ENCODE results near the gene HSD17B8.

HSD17B8 gene

DNA sequence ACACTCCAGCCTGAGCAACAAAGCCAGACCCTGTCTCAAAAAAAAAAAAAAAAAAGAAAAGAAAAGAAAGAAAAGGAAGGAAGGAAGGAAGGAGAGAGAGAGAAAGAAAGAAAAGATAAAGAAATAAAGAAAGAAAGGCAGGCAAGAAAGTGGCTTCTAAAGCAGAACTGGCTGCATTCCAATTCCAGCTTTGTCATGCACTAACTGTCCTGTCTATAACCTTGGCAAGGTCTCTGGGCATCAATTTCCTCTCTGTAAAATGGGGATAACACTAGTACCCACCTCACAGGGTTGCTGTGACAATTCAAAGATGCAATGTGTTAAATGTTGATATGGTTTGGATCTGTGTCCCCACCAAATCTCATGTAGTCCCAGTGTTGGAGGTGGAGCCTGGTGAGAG lies 31.9 kb downstream of the HSD17B8 start:
- no peak for DNase-seq (ENCODE audit: extremely low read depth in 1 of 2, low read depth in 1 of 2)

DNA sequence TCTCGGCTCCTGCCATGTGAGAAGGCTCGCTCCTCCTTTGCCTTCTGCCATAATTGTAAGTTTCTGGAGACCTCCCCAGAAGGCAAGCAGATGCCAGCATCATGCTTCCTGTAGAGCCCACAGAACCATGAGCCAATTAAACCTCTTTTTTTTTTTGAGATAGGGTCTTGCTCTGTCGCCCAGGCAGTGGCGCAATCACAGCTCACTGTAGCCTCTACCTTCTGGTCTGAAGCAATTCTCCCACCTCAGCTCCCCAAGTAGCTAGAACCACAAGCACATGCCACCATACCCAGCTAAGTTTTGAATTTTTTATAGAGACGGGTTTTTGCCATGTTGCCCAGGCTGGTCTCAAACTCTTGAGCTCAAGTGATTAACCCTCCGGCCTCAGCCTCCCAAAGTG lies 32.4 kb downstream of the HSD17B8 start:
- no peak for DNase-seq (ENCODE audit: extremely low read depth in 1 of 2, low read depth in 1 of 2)

DNA sequence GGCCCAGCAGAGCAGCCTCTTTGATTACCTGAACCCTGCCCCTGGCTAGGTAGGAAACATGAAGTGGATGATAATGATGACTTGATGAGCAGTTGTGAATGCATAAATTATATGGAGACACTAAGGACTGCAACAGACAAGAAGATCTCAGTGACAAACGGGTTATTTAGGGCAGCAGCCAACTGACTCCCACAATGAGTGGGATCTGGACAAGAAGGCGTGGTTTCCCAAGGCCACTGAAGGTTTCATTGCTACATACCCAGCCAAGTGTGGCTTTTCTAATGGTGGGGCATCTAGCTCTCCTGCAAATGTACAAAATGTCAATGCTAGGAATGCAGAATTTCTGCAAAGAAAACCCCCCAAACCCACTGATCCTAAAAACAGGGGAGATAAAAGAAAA lies 33.3 kb downstream of the HSD17B8 start:
- DNase-seq (ENCODE audit: extremely low read depth in 1 of 2, low read depth in 1 of 2), result no peak

DNA sequence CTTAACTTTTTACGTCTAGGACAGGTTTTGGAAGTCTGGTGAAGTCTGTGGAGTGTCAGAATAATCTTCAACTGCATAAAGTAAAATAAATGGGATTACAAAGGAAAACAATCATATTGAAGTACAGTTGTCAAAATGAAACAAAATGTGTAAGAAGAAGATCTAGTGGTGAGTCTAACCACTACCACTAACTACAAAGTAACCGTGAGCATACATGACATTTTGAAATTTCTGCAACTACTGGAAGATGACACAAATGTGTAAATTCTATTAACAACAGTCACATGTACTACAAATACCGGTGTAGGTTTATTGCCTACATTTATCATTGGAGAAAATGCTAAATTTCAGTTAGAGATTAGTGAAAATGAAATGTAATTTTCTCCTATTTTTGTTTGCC lies 37.5 kb downstream of the HSD17B8 start:
- no peak for DNase-seq (ENCODE audit: extremely low read depth in 1 of 2, low read depth in 1 of 2)

DNA sequence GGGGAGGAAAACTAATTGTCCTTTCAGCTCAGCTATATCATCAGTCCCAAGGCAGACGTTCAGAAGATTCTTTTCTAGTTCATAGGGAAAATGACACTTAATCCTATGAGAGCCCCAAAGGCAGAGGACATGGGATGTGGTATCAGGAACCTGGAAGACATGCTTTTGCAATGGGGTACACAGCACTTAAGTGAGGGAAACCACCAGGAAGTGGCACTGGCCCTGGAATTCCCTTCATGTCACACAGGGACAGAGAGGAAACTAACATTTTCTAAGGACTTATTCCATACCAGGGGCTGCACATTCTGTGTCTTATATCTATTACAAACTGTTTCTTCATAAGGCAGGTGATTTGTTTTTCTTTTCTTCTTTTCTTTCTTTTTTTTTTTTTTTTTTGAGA lies 39.0 kb downstream of the HSD17B8 start:
- DNase-seq (ENCODE audit: extremely low read depth in 1 of 2, low read depth in 1 of 2), result no peak

DNA sequence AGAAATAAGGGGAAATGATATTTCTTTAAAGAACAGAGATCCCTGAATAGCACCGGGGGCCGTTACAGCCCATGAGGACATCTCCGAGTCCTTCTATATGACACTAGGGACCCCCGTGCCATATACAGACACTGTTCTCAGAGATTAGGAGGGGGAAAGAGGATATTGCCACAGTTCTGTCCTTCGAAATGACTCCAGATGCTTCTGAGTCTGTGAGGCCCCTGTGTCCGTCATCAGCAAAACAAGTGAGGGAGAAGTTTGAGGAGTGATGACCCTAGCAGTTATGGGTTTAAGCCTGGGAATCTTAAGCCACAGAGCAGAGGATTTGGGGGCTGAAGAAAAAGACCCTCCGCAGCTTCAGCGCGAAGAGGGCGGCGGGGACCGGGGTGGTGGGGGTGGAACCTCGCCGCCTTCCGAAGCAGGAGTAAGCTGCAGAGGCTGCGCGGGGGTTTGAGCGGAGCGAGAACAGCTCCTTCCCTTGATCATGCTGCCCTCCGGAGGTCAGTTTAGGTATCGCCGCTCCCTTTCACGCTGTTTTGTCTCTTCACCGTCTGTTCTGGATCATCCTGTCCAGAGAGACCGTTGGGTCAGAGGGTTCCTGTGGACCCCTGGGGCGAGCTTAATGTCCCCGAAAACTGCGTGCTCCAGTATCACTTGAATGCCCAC lies 43.7 kb downstream of the HSD17B8 start:
- DNase-seq (ENCODE audit: extremely low read depth in 1 of 2, low read depth in 1 of 2), result peak; percentile 83 to 86

DNA sequence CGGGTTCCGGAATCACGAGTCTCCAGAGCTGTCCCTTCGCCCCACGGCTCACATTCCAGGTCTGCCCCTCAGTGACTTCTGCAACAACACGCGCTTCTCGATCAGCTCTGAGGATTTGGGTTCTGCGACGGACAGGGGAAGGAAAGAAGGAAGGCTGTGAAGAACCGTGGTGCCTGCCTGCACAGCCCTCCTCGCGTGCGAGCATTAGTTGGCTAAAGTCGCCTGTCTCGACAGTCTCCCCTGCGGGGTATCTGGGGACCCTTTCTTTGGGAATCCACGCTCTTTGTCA lies 44.1 kb downstream of the HSD17B8 start:
- no peak for DNase-seq (ENCODE audit: extremely low read depth in 1 of 2, low read depth in 1 of 2)

DNA sequence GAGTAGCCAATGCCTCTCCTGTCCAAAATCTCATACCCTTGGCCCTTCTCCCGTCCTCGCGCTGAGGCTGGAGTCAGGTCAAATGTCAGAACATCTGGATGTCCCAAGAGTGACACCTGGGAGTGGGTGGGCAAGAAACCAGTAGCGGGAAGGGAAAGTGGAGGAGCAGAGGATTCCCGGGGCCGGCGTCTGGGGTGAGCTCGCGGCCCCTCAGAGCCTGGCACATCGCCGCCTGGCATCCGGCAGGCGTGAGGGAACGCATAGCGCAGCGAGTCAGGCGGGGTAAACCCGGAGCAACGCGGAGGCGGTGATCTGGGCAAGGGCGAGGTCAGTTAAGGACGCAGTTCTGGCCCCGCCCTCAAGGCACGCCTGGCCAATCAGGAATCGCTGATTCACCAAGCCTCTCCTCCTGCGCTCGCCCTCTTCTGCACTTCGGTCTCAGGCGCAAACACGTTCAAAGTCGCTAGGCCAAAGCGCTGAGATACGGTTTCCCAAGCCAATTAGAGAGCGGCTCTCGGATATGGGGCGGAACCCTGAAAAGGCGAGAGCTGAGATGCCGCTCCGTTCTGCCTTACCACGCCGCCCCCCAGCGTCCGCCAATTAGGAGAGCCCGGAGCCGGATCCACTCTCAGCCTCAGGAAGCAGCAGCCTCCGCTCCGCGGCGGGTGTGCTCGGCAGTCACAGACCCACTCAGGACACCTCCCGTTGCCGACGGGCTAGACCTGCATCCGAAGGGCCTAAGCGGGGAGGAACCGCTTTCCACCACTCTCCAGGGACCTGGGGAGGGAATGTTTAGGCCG lies 44.7 kb downstream of the HSD17B8 start:
- peak; percentile 87 to 92 for DNase-seq (ENCODE audit: extremely low read depth in 1 of 2, low read depth in 1 of 2)

DNA sequence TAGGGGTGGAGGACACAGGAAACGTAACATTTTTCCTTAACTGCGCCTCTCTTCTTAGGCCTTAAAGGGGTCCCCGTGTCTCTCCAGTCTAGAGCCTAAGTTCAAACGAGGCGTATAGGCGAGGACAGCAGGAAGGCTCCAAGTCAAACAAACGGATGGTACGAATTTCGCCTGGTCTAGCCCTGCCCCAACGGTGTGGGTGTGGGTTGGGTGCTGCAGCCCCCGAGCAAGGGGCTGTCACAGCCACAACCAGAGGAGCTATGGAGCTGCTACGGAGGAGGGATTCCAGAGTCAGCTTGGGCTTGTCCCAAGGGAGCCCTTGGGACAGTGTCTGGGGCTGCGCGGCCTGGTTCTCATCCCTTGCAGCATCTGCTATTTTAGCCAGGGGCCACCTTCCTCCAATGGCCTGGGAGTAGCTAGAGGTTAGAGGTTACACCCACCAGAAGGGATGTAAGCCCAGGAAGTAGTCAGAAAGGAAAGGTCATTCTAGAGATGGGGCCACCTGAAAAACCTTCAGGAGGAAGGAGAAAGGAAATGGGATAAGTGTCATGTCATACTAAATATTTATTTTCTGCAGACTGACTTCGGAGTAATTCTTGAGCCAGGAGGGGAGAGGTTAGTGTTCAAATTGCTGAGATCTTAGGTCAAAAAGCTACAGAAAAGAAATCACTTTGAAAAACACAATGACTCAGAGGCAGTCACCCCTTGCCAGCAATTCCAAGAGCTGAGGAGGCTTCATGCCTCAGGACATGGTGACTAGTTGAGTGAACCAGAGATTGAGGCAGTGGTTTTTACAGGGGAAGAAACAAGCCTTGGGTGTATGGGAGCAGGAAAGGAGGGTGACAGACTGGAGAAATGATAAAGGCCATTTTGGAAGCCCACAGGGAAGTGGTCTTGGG lies 45.5 kb downstream of the HSD17B8 start:
- DNase-seq (ENCODE audit: extremely low read depth in 1 of 2, low read depth in 1 of 2), result no peak

DNA sequence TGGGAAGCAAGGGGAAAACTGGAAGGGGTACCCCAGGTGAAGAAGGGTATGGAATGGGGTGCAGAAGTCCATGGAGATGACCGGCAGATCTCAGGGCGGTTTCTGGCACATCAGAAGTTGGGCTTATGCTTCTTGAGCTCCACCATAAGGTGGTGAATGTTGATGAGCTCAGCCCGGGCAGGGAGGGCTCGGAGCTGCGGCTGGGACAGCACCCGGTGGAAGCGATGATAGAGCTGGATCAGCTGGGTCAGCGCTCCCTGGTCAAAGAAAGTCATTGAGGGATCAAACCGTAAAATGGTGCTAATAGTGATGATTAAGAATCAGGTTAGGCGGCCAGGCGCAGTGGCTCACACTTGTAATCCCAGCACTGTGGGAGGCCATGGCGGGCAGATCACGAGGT lies 46.3 kb downstream of the HSD17B8 start:
- DNase-seq (ENCODE audit: extremely low read depth in 1 of 2, low read depth in 1 of 2), result no peak

DNA sequence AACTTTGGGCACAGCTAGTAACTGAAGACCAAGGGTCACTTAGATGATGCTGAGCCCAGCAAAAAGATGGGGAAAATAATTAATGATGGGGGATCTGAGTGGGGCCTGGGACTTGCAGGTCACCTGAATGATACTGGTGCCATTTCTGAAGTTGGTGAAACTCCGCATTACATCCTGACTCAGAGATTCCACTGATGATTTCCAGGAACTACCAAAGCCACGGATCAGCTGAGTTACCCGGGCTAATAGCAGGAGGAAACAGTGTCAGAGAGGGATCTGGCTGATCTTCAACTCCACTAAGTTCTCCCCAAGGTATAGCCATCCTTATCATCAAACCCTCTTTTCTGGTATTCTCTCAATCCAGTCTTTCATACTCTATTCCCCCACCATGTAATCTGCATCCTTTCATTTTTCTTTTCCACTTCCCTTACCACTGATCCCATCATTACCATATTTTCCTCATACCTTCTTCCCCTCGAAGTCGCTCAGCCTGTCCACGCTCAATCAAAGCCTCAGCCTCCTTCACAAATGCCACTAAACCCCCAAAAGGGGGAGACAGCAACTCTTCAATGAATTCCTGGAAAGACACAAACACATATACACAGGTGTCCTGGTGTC lies 47.0 kb downstream of the HSD17B8 start:
- DNase-seq (ENCODE audit: extremely low read depth in 1 of 2, low read depth in 1 of 2), result no peak

DNA sequence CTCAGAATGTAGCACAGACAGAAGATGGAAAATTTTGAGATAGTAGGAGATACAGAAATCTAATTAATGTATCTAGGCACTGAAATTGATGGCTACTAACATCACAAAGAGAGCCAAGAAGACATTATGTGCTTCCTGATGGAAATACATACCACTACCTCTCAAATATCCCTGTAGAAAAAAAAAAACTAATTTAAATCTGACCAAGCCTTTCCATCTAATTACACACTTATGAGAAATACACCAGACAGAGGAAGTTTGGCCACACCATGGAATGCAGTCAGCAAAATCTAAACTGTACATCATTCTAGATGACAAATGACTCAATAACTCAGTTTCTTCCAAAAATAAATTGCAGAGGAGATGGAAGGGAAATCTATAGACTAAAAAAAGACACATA lies 48.3 kb downstream of the HSD17B8 start:
- DNase-seq (ENCODE audit: extremely low read depth in 1 of 2, low read depth in 1 of 2), result no peak

DNA sequence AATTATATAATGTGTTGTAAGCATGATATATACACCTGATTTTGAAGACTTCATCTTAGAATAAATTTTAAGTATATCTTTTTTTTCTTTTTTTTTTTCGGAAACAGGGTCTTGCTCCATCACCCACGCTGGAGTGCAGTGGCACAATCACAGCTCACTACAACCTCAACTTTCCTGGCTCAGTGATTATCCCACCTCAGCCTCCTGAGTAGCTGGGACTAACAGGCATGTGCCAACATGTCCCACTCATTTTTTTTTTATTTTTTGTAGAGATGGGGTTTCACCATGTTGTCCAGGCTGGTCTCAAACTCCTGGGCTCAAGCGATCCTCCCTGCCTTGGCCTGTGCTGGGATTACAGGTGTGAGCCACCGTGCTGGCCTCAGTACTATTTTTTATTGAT lies 50.1 kb downstream of the HSD17B8 start:
- no peak for DNase-seq (ENCODE audit: extremely low read depth in 1 of 2, low read depth in 1 of 2)

Measured in activated CD8-positive, alpha-beta memory T cell treated with anti-CD3 and anti-CD28 coated beads for 1 hour (primary cell).